GM08714 (cell line): ENCODE measurements around the gene NSL1.
"Not testable (repeated sequence)": the region's sequence is repeated elsewhere in the genome, so short reads cannot be mapped to it uniquely, and the experiment has no call there.

Source experiments
- H3K4me3 ChIP-seq: fragments of 200-500 bp; sonication (Bioruptor generic); 2 replicates; pipeline ENCODE4 v1.5.1; 2014; ENCODE audit warnings: mild to moderate bottlenecking, low read length, inconsistent platforms
- ZNF274 ChIP-seq: IDR thresholded peaks from 2 replicates; pipeline ENCODE4 v1.6.1; 2012; ENCODE audit warnings: mild to moderate bottlenecking, low read depth, low read length

NSL1 gene

GRCh38 chr1:212773011-212773410, 18.6 kb downstream of the NSL1 start:
- no peak overlapping the region for H3K4me3 ChIP-seq
- TF ChIP-seq ZNF274: no peak

- TF ChIP-seq ZNF274: no peak
- no peak overlapping the region for H3K4me3 ChIP-seq
These were observed 20.2 kb downstream of the NSL1 start for GRCh38 chr1:212771341-212771740.

GRCh38 chr1:212769459-212770167, 22.0 kb downstream of the NSL1 start:
- H3K4me3 ChIP-seq: no peak overlapping the region
- TF ChIP-seq ZNF274: no peak

GRCh38 chr1:212766825-212767224, 24.8 kb downstream of the NSL1 start:
- not testable (repeated sequence) for H3K4me3 ChIP-seq

GRCh38 chr1:212764718-212765281, 26.8 kb downstream of the NSL1 start:
- not testable (repeated sequence) for H3K4me3 ChIP-seq

GRCh38 chr1:212762839-212763238, 28.7 kb downstream of the NSL1 start:
- TF ChIP-seq ZNF274: no peak
- no peak overlapping the region for H3K4me3 ChIP-seq

GRCh38 chr1:212762234-212762633, 29.3 kb downstream of the NSL1 start:
- no peak overlapping the region for H3K4me3 ChIP-seq
- no peak for TF ChIP-seq ZNF274

- H3K4me3 ChIP-seq: no peak overlapping the region
- no peak for TF ChIP-seq ZNF274
These were observed 31.3 kb downstream of the NSL1 start for GRCh38 chr1:212760126-212760823.

- H3K4me3 ChIP-seq: no peak overlapping the region
- no peak for TF ChIP-seq ZNF274
These were observed 31.9 kb downstream of the NSL1 start for GRCh38 chr1:212759683-212760082.

GRCh38 chr1:212754680-212755079, 36.9 kb downstream of the NSL1 start:
- no peak for TF ChIP-seq ZNF274
- H3K4me3 ChIP-seq: no peak overlapping the region

GRCh38 chr1:212754193-212754592, 37.4 kb downstream of the NSL1 start:
- no peak for TF ChIP-seq ZNF274
- no peak overlapping the region for H3K4me3 ChIP-seq

- TF ChIP-seq ZNF274: no peak
- H3K4me3 ChIP-seq: no peak overlapping the region
These were observed 37.8 kb downstream of the NSL1 start for GRCh38 chr1:212753749-212754148.

GRCh38 chr1:212752934-212753497, 38.6 kb downstream of the NSL1 start:
- TF ChIP-seq ZNF274: no peak
- H3K4me3 ChIP-seq: peak overlapping the region; percentile 70; the same call in 1 of the 2 replicates

GRCh38 chr1:212752252-212752933, 39.2 kb downstream of the NSL1 start:
- TF ChIP-seq ZNF274: no peak
- no peak overlapping the region for H3K4me3 ChIP-seq
